Measurements from ENCODE around the gene FBP1.

GRCh38 chr9:94554078-94554438 is 85.3 kb downstream of the FBP1 start:
- TF ChIP-seq CTCF (IDR thresholded peaks at IDR 0.05), result no peak
- TF ChIP-seq EP300 (IDR thresholded peaks at IDR 0.05; ENCODE audit: low read depth), result no peak
- TF ChIP-seq POLR2AphosphoS5 (IDR thresholded peaks at IDR 0.05), result no peak
